Activated B cell treated with CpG ODN at 0.5 μM for 24 hours (primary cell): ENCODE measurements around the gene ORAI3. TPM values are rescaled to one million over a fixed set of nuclear protein-coding genes. Genes with fewer than 3 reads are reported as not detected.

Experiments
- ATAC-seq: fragments of 200-7000 bp; cut with Tn5 transposase; one replicate; pipeline ENCODE4 v1.10.0; 2021; ENCODE audit warnings: low read depth, mild to moderate bottlenecking, moderate library complexity
- CTCF ChIA-PET: fragments of 350-600 bp; sonication (Branson Sonifier 250); formaldehyde crosslinking; loops from one replicate; lab custom pipeline; 2021; ENCODE audit warnings: antibody characterized with exemption; lab: Charles Lee
- POLR2A ChIA-PET: fragments of 350-600 bp; sonication (Branson Sonifier 250); formaldehyde crosslinking; loops from one replicate; lab custom pipeline; 2021; ENCODE audit warnings: antibody characterized with exemption; lab: Charles Lee
- DNase-seq: peaks from one replicate; pipeline ENCODE4 v3.0.0; 2022
- H3K27ac Mint-ChIP-seq: one replicate; pipeline ENCODE4 v1.8.0; 2020; ENCODE audit warnings: mixed read lengths
- H3K27me3 Mint-ChIP-seq: one replicate; pipeline ENCODE4 v1.8.0; 2021; ENCODE audit warnings: mixed read lengths
- H3K36me3 Mint-ChIP-seq: one replicate; pipeline ENCODE4 v1.8.0; 2021; ENCODE audit warnings: low read depth, mixed read lengths
- H3K4me1 Mint-ChIP-seq: one replicate; pipeline ENCODE4 v1.8.0; 2021; ENCODE audit warnings: mixed read lengths
- H3K4me3 Mint-ChIP-seq: one replicate; pipeline ENCODE4 v1.8.0; 2020; ENCODE audit warnings: mild to moderate bottlenecking, mixed read lengths
- H3K9me3 Mint-ChIP-seq: one replicate; pipeline ENCODE4 v1.8.0; 2020; ENCODE audit warnings: mixed read lengths
- intact Hi-C: fragments of 100-400 bp; cut with micrococcal nuclease; formaldehyde crosslinking; loops from one replicate; pipeline ENCODE4 v1.15.1; 2024
- total RNA-seq: library from RNA; stranded (reverse); gene quantifications from 2 replicates; pipeline ENCODE4 v1.2.3, GENCODE V29; 2022
- TF ChIP-seq, protein P1 (sequence below): fragments of 200-600 bp; IDR thresholded peaks from one replicate; pipeline ENCODE4 v1.8.0; 2022; ENCODE audit warnings: antibody characterized with exemption, mild to moderate bottlenecking

Gene ORAI3
- total RNA-seq, 1 donor from 2014 or later = 30.6 TPM

DNA sequence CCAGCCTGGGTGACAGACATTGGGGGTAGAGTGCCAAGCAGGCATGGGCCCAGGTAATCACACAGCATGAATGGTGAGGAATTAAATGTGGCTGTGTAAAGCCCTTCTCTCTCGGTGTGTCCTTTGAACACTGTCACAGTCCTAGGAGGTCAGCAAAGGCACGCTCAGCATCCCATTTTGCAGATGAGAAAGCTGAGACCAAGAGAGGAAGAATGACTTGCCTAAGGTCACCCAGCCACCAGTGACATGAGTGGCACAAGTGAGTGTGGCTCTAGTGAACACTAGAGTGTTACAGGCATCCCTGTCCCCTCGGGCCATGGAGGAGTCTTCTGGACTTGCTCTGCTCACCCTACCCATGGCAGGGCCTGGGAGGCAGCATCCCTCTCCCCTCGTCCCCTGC, 41.8 kb upstream of the ORAI3 start:
- ChIA-PET CTCF (interaction anchor here (1.1 kb wide), 1 partner anchor 62 kb away, joined by 3 read pairs; no protein-coding TSS in a partner anchor), POLR2A (interaction anchor here (0.5 kb wide), 1 partner anchor 9 kb away, joined by 9 read pairs; no protein-coding TSS in a partner anchor)
- no peaks in the 10 kb centered on the region for H3K9me3 Mint-ChIP-seq
- TF ChIP-seq, protein P1, sequence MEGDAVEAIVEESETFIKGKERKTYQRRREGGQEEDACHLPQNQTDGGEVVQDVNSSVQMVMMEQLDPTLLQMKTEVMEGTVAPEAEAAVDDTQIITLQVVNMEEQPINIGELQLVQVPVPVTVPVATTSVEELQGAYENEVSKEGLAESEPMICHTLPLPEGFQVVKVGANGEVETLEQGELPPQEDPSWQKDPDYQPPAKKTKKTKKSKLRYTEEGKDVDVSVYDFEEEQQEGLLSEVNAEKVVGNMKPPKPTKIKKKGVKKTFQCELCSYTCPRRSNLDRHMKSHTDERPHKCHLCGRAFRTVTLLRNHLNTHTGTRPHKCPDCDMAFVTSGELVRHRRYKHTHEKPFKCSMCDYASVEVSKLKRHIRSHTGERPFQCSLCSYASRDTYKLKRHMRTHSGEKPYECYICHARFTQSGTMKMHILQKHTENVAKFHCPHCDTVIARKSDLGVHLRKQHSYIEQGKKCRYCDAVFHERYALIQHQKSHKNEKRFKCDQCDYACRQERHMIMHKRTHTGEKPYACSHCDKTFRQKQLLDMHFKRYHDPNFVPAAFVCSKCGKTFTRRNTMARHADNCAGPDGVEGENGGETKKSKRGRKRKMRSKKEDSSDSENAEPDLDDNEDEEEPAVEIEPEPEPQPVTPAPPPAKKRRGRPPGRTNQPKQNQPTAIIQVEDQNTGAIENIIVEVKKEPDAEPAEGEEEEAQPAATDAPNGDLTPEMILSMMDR = no peak
- ATAC-seq = no peak
- no peaks in the 10 kb centered on the region for H3K36me3 Mint-ChIP-seq
- DNase-seq = no peak
- intact Hi-C loops = no loop called here
- H3K27ac Mint-ChIP-seq = no peak overlapping the region
- H3K4me1 Mint-ChIP-seq = peaks cover 19% of the 10 kb centered on the region
- H3K4me3 Mint-ChIP-seq = no peak overlapping the region
- H3K27me3 Mint-ChIP-seq = no peaks in the 10 kb centered on the region

DNA sequence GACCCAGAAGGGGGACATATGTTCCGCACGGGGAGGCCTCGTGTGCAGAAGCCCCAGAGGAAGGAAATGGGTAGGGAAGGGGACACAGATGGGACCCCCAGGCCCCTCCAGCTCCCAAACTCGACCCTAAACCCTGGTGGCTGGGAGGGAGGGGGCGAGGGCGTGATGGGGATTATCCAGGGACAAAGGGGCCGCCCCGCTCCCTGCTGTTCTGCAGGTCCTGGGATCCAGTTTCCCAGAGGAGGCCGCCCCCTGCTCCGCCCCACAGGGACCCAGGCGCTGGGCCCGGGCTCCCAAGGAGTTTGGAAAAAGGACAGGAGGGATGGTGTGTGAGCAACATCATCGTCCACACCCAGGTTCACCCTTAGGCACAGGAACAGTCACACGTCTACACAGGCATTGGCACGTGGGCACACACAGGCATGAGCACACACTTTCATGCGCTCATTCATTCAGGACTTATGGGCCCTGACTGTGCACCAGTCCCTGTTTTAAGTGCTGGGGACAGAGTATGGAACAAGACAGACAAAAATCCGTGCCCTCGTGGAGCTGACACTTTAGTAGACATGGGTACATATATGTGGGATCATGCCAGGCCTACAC, 38.3 kb upstream of the ORAI3 start:
- ATAC-seq (no peak), DNase-seq (no peak)
- Mint-ChIP-seq H3K4me1 (peaks cover 3% of the 10 kb centered on the region), H3K4me3 (no peak overlapping the region), H3K27ac (no peak overlapping the region), H3K9me3 (no peaks in the 10 kb centered on the region), H3K36me3 (no peaks in the 10 kb centered on the region), H3K27me3 (no peaks in the 10 kb centered on the region)
- TF ChIP-seq, protein P1 = no peak
- intact Hi-C loops = no loop called here
- POLR2A ChIA-PET = interaction anchor here (1.0 kb wide), 1 partner anchor 13 kb away, joined by 3 read pairs; no protein-coding TSS in a partner anchor
- CTCF ChIA-PET = no interaction called here

DNA sequence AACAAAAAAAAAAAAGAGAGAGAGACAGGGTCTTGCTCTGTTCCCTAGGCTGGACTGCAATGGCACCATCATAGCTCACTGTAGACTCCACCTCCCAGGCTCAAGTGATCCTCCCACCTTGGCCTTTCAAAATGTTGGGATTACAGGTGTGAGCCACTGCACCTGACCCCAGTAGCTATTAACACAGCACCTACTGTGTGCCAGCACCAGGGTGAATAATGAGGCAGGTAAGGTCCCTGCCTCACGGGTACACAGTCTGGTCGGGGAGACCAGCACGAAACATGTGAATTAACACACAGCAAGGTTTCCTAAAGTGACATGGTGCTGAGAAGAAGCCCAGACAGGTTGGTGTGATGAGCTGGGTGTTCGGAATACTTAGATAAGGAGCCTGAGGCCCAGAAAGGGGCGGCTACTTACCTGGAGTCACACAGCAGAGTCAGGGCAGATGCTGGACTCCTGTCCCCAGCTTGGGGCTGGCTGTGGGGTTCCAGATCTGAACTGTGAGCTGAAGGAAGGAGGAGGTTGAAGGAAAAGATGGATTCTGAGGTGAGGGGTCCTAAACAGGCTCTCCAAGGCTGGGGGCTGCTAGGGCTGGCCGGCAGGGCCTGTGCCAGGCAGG, 36.0 kb upstream of the ORAI3 start:
- Mint-ChIP-seq H3K4me3 (no peak overlapping the region), H3K27me3 (no peaks in the 10 kb centered on the region), H3K27ac (no peak overlapping the region), H3K36me3 (no peaks in the 10 kb centered on the region), H3K9me3 (no peaks in the 10 kb centered on the region), H3K4me1 (peaks cover 3% of the 10 kb centered on the region)
- ATAC-seq (no peak), DNase-seq (no peak)
- intact Hi-C loops = no loop called here
- ChIA-PET CTCF (interaction anchor here (1.0 to 1.3 kb wide), 2 partner anchors 11 to 68 kb away, joined by 3 read pairs; no protein-coding TSS in a partner anchor), POLR2A (interaction anchor here (0.7 to 1.0 kb wide), 2 partner anchors 68 to 82 kb away, joined by 3 to 4 read pairs; no protein-coding TSS in a partner anchor)
- TF ChIP-seq, protein P1 = no peak

DNA sequence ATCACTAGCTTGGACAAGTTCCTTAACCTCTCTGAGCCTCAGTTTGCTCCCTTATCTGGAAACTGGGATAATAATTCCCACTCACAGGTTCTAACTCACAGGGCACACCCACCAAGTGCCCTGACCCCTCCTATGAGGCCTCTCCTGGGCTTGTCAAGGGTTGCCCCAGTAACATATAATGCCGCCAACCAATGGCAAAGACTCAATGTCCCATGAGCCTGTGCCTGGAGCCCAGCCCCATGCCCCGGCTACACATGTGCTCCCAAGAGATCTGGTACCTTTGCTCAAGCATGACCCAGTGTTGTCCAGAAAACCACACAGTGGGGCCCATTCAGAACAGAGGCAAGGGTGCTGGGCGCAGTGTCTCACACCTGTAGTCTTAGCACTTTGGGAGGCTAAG, 34.0 kb upstream of the ORAI3 start:
- ChIA-PET POLR2A (interaction anchor here (1.6 kb wide), 1 partner anchor 13 kb away, joined by 5 read pairs; no protein-coding TSS in a partner anchor), CTCF (no interaction called here)
- H3K27ac Mint-ChIP-seq = no peak overlapping the region

More for the DNA sequence above, 34.0 kb upstream of the ORAI3 start:
- Mint-ChIP-seq H3K4me3 (no peak overlapping the region), H3K4me1 (peaks cover 3% of the 10 kb centered on the region), H3K27me3 (no peaks in the 10 kb centered on the region), H3K36me3 (no peaks in the 10 kb centered on the region), H3K9me3 (no peaks in the 10 kb centered on the region)
- TF ChIP-seq, protein P1 = no peak
- peak; percentile 54 for ATAC-seq
- intact Hi-C loops = no loop called here
- no peak for DNase-seq
